Kidney (tissue), 14 donors: Measurements from ENCODE around the gene SAMD4A. TPM values are rescaled to one million over a fixed set of nuclear protein-coding genes. Genes with fewer than 3 reads are reported as not detected.

Experiments used
- DNase-seq, 5 donors: peaks; one replicate each; pipeline ENCODE4 v3.0.0-alpha.2; 2013 to 2020
- FAIRE-seq: peaks from 2 replicates; lab custom pipeline; 2012; peaks lifted over from hg19 to GRCh38; lab: Jason Lieb, UNC
- H3K27ac ChIP-seq, 2 donors: one replicate each; pipeline ENCODE4 v1.7.0; 2013; ENCODE audit warnings: low read depth in 2 of 2, low read length in 2 of 2, inconsistent platforms in 1 of 2
- H3K27me3 ChIP-seq: one replicate; pipeline ENCODE4 v1.7.1; 2013; ENCODE audit warnings: low read length, inconsistent platforms; ENCODE audit not compliant: control insufficient read depth, insufficient read depth
- H3K36me3 ChIP-seq, 3 donors: one replicate each; pipeline versions ENCODE4 v1.7.0 to v1.7.1; 2013; ENCODE audit warnings: low read length in 3 of 3, control low read depth in 1 of 3, inconsistent platforms in 1 of 3; ENCODE audit not compliant: insufficient read depth in 3 of 3, control insufficient read depth in 2 of 3
- H3K4me1 ChIP-seq, 3 donors: one replicate each; pipeline versions ENCODE4 v1.7.0 to v1.7.1; 2013; ENCODE audit warnings: low read length in 3 of 3, inconsistent platforms in 1 of 3, low read depth in 1 of 3; ENCODE audit not compliant: control insufficient read depth in 2 of 3, insufficient read depth in 2 of 3
- H3K4me3 ChIP-seq, 3 donors: one replicate each; pipeline versions ENCODE4 v1.7.0 to v1.8.1; 2013; ENCODE audit warnings: low read length in 3 of 3, control low read depth in 1 of 3, inconsistent platforms in 1 of 3
- H3K9ac ChIP-seq, 3 donors: one replicate each; pipeline versions ENCODE4 v1.7.0 to v1.7.1; 2013; ENCODE audit warnings: low read length in 3 of 3, control low read depth in 1 of 3, inconsistent platforms in 1 of 3
- H3K9me3 ChIP-seq, 3 donors: one replicate each; pipeline versions ENCODE4 v1.7.0 to v1.7.1; 2013; ENCODE audit warnings: low read length in 3 of 3, control low read depth in 1 of 3, inconsistent platforms in 1 of 3; ENCODE audit not compliant: control insufficient read depth in 2 of 3, insufficient read depth in 1 of 3
- intact Hi-C: fragments of 100-400 bp; cut with DNase I; formaldehyde crosslinking; loops from one replicate; pipeline ENCODE4 v1.11.1; 2022
- polyA plus RNA-seq: library from polyadenylated mRNA; stranded (reverse); fragments of 350-450 nt; fragmentation: Illumina TruSeq; extraction: RNeasy Lipid Tissue Mini Kit (QIAGEN cat#74804); gene quantifications from one replicate; pipeline ENCODE4 v1.2.3, GENCODE V29; 2014; ENCODE audit warnings: low read depth, low replicate concordance; ENCODE audit not compliant: insufficient read depth
- total RNA-seq: library from RNA; stranded (reverse); fragmentation: NEBNext Ultra II Directional; extraction: Animal tissue kit (Norgen Biotek cat#: 25700); gene quantifications from one replicate; pipeline ENCODE4 v1.2.1, GENCODE V29; 2021
- TF ChIP-seq, protein P1 (sequence below): IDR thresholded peaks from 3 replicates; pipeline ENCODE4 v1.5.1; 2012; ENCODE audit warnings: mild to moderate bottlenecking, moderate library complexity, borderline replicate concordance; ENCODE audit not compliant: insufficient read depth; ENCODE audit errors: extremely low read depth
- donor health status: control.
- donor health status: control.
- donor health status: control.
- donor health status: control.
- donor health status: control.
- donor health status: DM: yes; HTN: yes; CAD: no.
- donor health status: Normal renal cell carcinoma (clear cell type).

The SAMD4A gene
- total and polyA plus RNA-seq, 2 donors from 2014 or later = 7.4 to 46.5 TPM

DNA sequence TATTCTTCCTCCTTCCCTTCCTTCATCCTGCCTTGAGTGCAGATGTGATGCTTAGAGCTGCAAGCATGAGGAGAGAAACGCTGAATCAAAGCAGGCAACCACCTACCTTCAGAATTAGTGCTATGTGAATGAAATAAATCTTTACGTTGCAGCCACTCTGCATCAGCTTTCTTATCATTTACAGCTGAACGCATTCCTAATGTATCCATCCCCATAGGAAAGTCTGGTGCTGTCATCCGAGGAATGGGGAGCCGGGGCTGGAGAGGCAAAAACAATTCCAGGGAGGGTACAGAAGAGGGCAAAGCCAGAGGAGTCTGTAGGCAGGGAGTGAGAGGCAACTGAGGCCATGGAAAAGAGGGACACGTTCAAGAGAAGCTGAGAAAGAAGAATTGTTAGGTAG is 245.7 kb downstream of the SAMD4A start:
- Histone ChIP-seq H3K27me3 (no peaks in the 10 kb centered on the region), H3K9ac (no peak overlapping the region), H3K4me3 (no peak overlapping the region), H3K9me3 (no peaks in the 10 kb centered on the region), H3K4me1 (no peaks in the 10 kb centered on the region), H3K27ac (no peak overlapping the region), H3K36me3 (no peaks in the 10 kb centered on the region)
- DNase-seq = no peak
- intact Hi-C loops = no loop called here
- FAIRE-seq = no peak
- TF ChIP-seq, protein P1, sequence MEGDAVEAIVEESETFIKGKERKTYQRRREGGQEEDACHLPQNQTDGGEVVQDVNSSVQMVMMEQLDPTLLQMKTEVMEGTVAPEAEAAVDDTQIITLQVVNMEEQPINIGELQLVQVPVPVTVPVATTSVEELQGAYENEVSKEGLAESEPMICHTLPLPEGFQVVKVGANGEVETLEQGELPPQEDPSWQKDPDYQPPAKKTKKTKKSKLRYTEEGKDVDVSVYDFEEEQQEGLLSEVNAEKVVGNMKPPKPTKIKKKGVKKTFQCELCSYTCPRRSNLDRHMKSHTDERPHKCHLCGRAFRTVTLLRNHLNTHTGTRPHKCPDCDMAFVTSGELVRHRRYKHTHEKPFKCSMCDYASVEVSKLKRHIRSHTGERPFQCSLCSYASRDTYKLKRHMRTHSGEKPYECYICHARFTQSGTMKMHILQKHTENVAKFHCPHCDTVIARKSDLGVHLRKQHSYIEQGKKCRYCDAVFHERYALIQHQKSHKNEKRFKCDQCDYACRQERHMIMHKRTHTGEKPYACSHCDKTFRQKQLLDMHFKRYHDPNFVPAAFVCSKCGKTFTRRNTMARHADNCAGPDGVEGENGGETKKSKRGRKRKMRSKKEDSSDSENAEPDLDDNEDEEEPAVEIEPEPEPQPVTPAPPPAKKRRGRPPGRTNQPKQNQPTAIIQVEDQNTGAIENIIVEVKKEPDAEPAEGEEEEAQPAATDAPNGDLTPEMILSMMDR = no peak

DNA sequence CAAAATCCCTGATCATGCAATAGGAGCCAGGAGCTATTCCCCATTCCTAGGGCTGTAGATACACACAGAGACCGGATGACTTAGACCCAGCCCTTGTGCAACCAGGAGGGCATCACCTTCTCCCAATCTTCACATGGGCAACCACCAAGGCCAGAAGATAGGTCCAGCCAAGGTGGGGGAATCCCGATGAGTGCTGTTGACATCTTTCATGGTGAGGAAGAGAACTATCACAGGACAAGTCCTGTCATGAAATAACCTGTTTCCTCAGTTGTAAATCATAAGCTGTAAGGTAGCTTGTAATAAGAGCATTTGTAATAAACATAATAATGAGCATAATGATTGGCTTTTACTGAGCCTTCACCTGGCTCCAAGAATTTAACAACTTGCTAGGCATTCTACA is 246.2 kb downstream of the SAMD4A start:
- H3K27ac ChIP-seq = no peak overlapping the region
- TF ChIP-seq, protein P1 = no peak
- FAIRE-seq (no peak), DNase-seq (no peak)
- H3K9me3 ChIP-seq = no peaks in the 10 kb centered on the region
- no peak overlapping the region for H3K9ac ChIP-seq
- H3K4me3 ChIP-seq = no peak overlapping the region
- no peaks in the 10 kb centered on the region for H3K36me3 ChIP-seq
- H3K27me3 ChIP-seq = no peaks in the 10 kb centered on the region
- intact Hi-C loops = no loop called here
- no peaks in the 10 kb centered on the region for H3K4me1 ChIP-seq

DNA sequence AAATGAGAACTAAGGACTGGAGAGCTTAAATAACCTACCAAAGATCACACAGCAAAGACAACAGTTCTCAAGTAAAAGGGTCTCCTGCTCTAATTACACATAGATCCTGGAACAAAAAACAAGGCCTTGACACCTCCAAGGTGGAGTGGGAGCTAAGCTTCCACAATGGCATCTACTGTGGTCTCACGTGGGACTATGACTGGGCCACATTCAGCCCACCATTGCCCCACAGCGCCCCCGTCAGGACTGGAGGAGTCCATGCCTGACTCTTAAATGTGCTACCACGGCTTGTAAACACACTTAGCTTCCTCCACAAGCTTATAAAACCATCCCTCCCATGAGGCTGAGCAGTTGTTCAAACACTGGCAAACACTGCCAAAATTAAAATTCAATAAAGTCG is 247.1 kb downstream of the SAMD4A start:
- Histone ChIP-seq H3K9me3 (no peaks in the 10 kb centered on the region), H3K36me3 (no peaks in the 10 kb centered on the region), H3K9ac (no peak overlapping the region), H3K4me3 (no peak overlapping the region), H3K27ac (no peak overlapping the region), H3K4me1 (no peaks in the 10 kb centered on the region), H3K27me3 (no peaks in the 10 kb centered on the region)
- no peak for FAIRE-seq
- no peak for DNase-seq
- intact Hi-C loops = no loop called here
- TF ChIP-seq, protein P1 = no peak

DNA sequence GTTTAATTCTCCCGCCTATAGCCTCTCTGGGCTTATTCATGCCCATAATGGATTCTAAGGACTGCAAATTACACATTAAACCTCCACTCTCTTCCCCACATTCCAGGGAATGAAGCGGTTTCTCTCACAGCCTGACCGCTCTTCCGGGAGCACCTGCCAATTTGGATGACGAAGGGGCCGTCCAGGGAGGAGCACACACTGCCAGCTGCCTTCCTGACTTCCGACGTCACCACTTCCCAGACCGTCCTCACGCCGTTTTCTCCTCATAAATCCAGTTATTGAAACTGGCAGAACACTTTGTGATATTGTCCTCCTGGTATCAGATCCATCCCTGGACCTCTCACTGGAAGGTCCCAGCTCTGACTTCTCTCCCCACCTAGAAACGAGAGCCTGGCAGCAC is 248.1 kb downstream of the SAMD4A start:
- Histone ChIP-seq H3K27ac (no peak overlapping the region), H3K4me3 (peak overlapping the region in 2 of 3 donors; percentile 14 to 30), H3K9me3 (no peaks in the 10 kb centered on the region), H3K36me3 (no peaks in the 10 kb centered on the region), H3K4me1 (no peaks in the 10 kb centered on the region), H3K9ac (no peak overlapping the region), H3K27me3 (no peaks in the 10 kb centered on the region)
- TF ChIP-seq, protein P1 = no peak
- intact Hi-C loops = no loop called here
- DNase-seq = peak in 2 of 5 donors; percentile 48 to 82
- no peak for FAIRE-seq
